ENCODE measurements around the gene B3GALT5. TPM values are rescaled to one million over a fixed set of nuclear protein-coding genes. Genes with fewer than 3 reads are reported as not detected.
"Not testable (repeated sequence)": the region's sequence is repeated elsewhere in the genome, so short reads cannot be mapped to it uniquely, and the experiment has no call there.

Gene B3GALT5
- total RNA-seq, 2 donors from 2014 or later, result 114 to 205 TPM

- H3K4me1 ChIP-seq, result no peaks in the 10 kb centered on the region
- intact Hi-C loops (cut with DNase I), result no loop called here
- no peak overlapping the region for H3K9ac ChIP-seq (ENCODE audit: low read depth in 2 of 2, low read length in 2 of 2)
- no peak overlapping the region for H3K4me3 ChIP-seq
- no peak for DNase-seq
- H3K36me3 ChIP-seq, result no peaks in the 10 kb centered on the region
- no peaks in the 10 kb centered on the region for H3K27me3 ChIP-seq
- no peak for TF ChIP-seq CTCF (IDR thresholded peaks at IDR 0.05)
- peak overlapping the region; percentile 79 for H3K27ac ChIP-seq
- H3K9me3 ChIP-seq, result no peaks in the 10 kb centered on the region
Measured at GRCh38 chr21:39685991-39686390, 73.3 kb downstream of the B3GALT5 start.

- Histone ChIP-seq H3K36me3 (no peaks in the 10 kb centered on the region), H3K9me3 (no peaks in the 10 kb centered on the region), H3K4me3 (no peak overlapping the region), H3K9ac (ENCODE audit: low read depth in 2 of 2, low read length in 2 of 2) (peak overlapping the region in 1 of 2 donors; percentile 67), H3K27me3 (no peaks in the 10 kb centered on the region), H3K27ac (peak overlapping the region; percentile 79), H3K4me1 (no peaks in the 10 kb centered on the region)
- DNase-seq, result peak; percentile 78
- intact Hi-C loops (cut with DNase I), result no loop called here
- no peak for TF ChIP-seq CTCF (IDR thresholded peaks at IDR 0.05)
Measured at GRCh38 chr21:39686646-39687468, 74.1 kb downstream of the B3GALT5 start.

DNA sequence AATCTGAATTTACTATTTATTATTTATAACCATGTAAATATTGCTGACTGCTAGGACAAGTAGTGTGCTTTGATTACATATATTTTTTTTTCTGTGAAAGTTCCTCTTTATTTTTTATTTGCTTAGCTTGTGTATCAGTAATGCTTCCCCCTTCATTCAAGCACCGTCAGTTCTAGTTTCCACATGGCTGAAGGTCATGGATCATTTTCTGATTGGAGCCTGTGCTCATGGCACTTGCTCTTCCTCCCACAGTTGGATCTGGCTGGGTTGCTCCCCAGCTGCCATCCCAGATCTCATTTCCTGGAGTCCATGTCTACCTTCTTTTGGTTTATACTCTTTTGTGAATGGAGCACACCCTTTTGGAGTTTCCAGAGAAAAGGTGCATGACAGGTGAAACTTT lies 75.3 kb downstream of the B3GALT5 start:
- no peak overlapping the region for H3K9ac ChIP-seq (ENCODE audit: low read depth in 2 of 2, low read length in 2 of 2)
- H3K36me3 ChIP-seq, result no peaks in the 10 kb centered on the region
- intact Hi-C loops (cut with DNase I), result no loop called here
- no peaks in the 10 kb centered on the region for H3K4me1 ChIP-seq
- TF ChIP-seq CTCF (IDR thresholded peaks at IDR 0.05), result no peak
- H3K27me3 ChIP-seq, result no peaks in the 10 kb centered on the region
- H3K27ac ChIP-seq, result peak overlapping the region; percentile 79
- H3K4me3 ChIP-seq, result no peak overlapping the region
- no peaks in the 10 kb centered on the region for H3K9me3 ChIP-seq
- no peak for DNase-seq

DNA sequence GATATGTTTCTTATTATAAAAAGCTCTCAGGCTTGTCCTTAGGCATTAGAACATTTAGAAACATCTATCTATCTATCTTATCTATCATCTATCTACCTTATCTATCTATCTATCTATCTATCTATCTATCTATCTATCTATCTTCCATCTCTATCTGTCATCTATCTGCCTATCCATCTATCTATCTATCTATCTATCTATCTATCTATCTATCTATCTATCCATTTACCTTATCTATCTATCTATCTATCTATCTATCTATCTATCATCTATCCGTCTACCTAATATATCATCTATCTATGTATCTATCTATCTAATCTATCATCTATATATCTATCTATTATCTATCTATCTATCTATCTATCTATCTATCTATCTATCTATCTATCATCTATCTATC lies 77.1 kb downstream of the B3GALT5 start:
- H3K36me3 ChIP-seq; H3K4me3 ChIP-seq; intact Hi-C loops (cut with DNase I); H3K9me3 ChIP-seq; H3K27ac ChIP-seq; H3K4me1 ChIP-seq; H3K27me3 ChIP-seq; H3K9ac ChIP-seq (ENCODE audit: low read depth in 2 of 2, low read length in 2 of 2); DNase-seq: not testable (repeated sequence)

DNA sequence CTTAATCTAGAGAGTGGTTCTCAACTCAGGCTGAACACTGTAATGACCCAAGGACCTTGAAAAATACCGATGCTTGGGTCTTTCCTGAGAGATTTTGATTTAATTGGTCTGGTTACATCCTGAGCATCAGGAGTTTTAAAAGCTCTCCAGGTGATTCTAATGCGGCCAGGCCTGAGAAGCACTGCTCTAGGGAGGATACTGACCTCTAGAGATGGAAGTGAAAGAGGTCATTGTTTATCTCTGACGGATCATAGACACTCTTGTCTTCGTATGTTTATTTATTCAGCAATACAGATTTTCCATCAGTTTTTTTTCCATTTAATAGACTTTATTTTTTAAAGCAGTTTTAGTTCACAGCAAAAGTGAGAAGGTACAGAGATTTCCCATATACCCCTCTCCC lies 77.7 kb downstream of the B3GALT5 start:
- Histone ChIP-seq H3K4me3 (no peak overlapping the region), H3K9me3 (no peaks in the 10 kb centered on the region), H3K36me3 (no peaks in the 10 kb centered on the region), H3K27me3 (no peaks in the 10 kb centered on the region), H3K4me1 (no peaks in the 10 kb centered on the region), H3K9ac (ENCODE audit: low read depth in 2 of 2, low read length in 2 of 2) (no peak overlapping the region), H3K27ac (no peak overlapping the region)
- no peak for TF ChIP-seq CTCF (IDR thresholded peaks at IDR 0.05)
- intact Hi-C loops (cut with DNase I), result no loop called here
- DNase-seq, result no peak

- no peaks in the 10 kb centered on the region for H3K36me3 ChIP-seq
- no peaks in the 10 kb centered on the region for H3K27me3 ChIP-seq
- TF ChIP-seq CTCF (IDR thresholded peaks at IDR 0.05), result no peak
- intact Hi-C loops (cut with DNase I), result no loop called here
- no peak overlapping the region for H3K4me3 ChIP-seq
- DNase-seq, result no peak
- H3K9me3 ChIP-seq, result no peaks in the 10 kb centered on the region
- H3K9ac ChIP-seq (ENCODE audit: low read depth in 2 of 2, low read length in 2 of 2), result no peak overlapping the region
- no peaks in the 10 kb centered on the region for H3K4me1 ChIP-seq
- H3K27ac ChIP-seq, result no peak overlapping the region
Measured at GRCh38 chr21:39694750-39695149, 82.0 kb downstream of the B3GALT5 start.
